Nephron (organoid): ENCODE results near the gene ANAPC13.

Source experiments
- H3K27ac Mint-ChIP-seq, 3 experiments: 2 replicates each; pipeline ENCODE4 v1.8.0; 2020; ENCODE audit warnings: mixed read lengths in 3 of 3, mild to moderate bottlenecking in 2 of 3, moderate library complexity in 1 of 3
- H3K27me3 Mint-ChIP-seq: 2 replicates; pipeline ENCODE4 v1.8.0; 2021; ENCODE audit warnings: low read depth, mild to moderate bottlenecking, moderate library complexity, mixed read lengths
- H3K36me3 Mint-ChIP-seq: 2 replicates; pipeline ENCODE4 v1.8.0; 2020; ENCODE audit warnings: low read depth, mixed read lengths
- H3K4me1 Mint-ChIP-seq: 2 replicates; pipeline ENCODE4 v1.8.0; 2020; ENCODE audit warnings: mixed read lengths
- H3K4me3 Mint-ChIP-seq, 3 experiments: 2 replicates each; pipeline ENCODE4 v1.8.0; 2020; ENCODE audit warnings: mild to moderate bottlenecking in 3 of 3, mixed read lengths in 3 of 3, moderate library complexity in 2 of 3
- H3K9me3 Mint-ChIP-seq: 2 replicates; pipeline ENCODE4 v1.8.0; 2020; ENCODE audit warnings: mixed read lengths
- CTCF ChIP-seq, 3 experiments: fragments of 200-600 bp; sonication (generic); IDR thresholded peaks; one replicate each; pipeline ENCODE4 v1.5.0; 2021; ENCODE audit warnings: antibody characterized with exemption in 3 of 3; ENCODE audit not compliant: unreplicated experiment in 3 of 3

Gene ANAPC13

GRCh38 chr3:134481166-134481565 lies 4.6 kb downstream of the ANAPC13 start:
- TF ChIP-seq CTCF (IDR thresholded peaks at IDR 0.05; ENCODE audit: unreplicated experiment in 3 of 3) = no peak
- Mint-ChIP-seq H3K27ac (peak overlapping the region in 1 of 3 experiments; percentile 51), H3K36me3 (peaks cover 56% of the 10 kb centered on the region), H3K27me3 (no peaks in the 10 kb centered on the region), H3K9me3 (no peaks in the 10 kb centered on the region), H3K4me1 (peaks cover 37% of the 10 kb centered on the region), H3K4me3 (no peak overlapping the region)

GRCh38 chr3:134480546-134480945 lies 5.2 kb downstream of the ANAPC13 start:
- Mint-ChIP-seq H3K27me3 (no peaks in the 10 kb centered on the region), H3K4me1 (peaks cover 42% of the 10 kb centered on the region), H3K36me3 (peaks cover 56% of the 10 kb centered on the region), H3K4me3 (no peak overlapping the region), H3K27ac (peak overlapping the region in 1 of 3 experiments; percentile 51), H3K9me3 (no peaks in the 10 kb centered on the region)
- TF ChIP-seq CTCF (IDR thresholded peaks at IDR 0.05; ENCODE audit: unreplicated experiment in 3 of 3) = no peak

- TF ChIP-seq CTCF (IDR thresholded peaks at IDR 0.05; ENCODE audit: unreplicated experiment in 3 of 3) = no peak
- Mint-ChIP-seq H3K4me1 (peaks cover 26% of the 10 kb centered on the region), H3K27ac (peak overlapping the region; percentile 72 to 92 (median 79)), H3K27me3 (no peaks in the 10 kb centered on the region), H3K9me3 (no peaks in the 10 kb centered on the region), H3K4me3 (no peak overlapping the region), H3K36me3 (peaks cover 43% of the 10 kb centered on the region)
These were observed 7.8 kb downstream of the ANAPC13 start for GRCh38 chr3:134477938-134478337.

- Mint-ChIP-seq H3K9me3 (no peaks in the 10 kb centered on the region), H3K4me3 (no peak overlapping the region), H3K27ac (peak overlapping the region; percentile 69 to 92 (median 79)), H3K4me1 (peaks cover 26% of the 10 kb centered on the region), H3K27me3 (no peaks in the 10 kb centered on the region), H3K36me3 (peaks cover 36% of the 10 kb centered on the region)
- TF ChIP-seq CTCF (IDR thresholded peaks at IDR 0.05; ENCODE audit: unreplicated experiment in 3 of 3) = no peak
These were observed 8.8 kb downstream of the ANAPC13 start for GRCh38 chr3:134477002-134477401.

GRCh38 chr3:134476306-134476705 lies 9.5 kb downstream of the ANAPC13 start:
- H3K27me3 Mint-ChIP-seq = no peaks in the 10 kb centered on the region
- no peaks in the 10 kb centered on the region for H3K9me3 Mint-ChIP-seq
- peaks cover 31% of the 10 kb centered on the region for H3K4me1 Mint-ChIP-seq
- no peak for TF ChIP-seq CTCF (IDR thresholded peaks at IDR 0.05; ENCODE audit: unreplicated experiment in 3 of 3)
- H3K27ac Mint-ChIP-seq = peak overlapping the region; percentile 42 to 92 (median 69)
- H3K4me3 Mint-ChIP-seq = no peak overlapping the region
- H3K36me3 Mint-ChIP-seq = peaks cover 30% of the 10 kb centered on the region

GRCh38 chr3:134474956-134475355 lies 10.8 kb downstream of the ANAPC13 start:
- no peak for TF ChIP-seq CTCF (IDR thresholded peaks at IDR 0.05; ENCODE audit: unreplicated experiment in 3 of 3)
- H3K9me3 Mint-ChIP-seq = no peaks in the 10 kb centered on the region
- H3K4me1 Mint-ChIP-seq = peaks cover 31% of the 10 kb centered on the region
- H3K27me3 Mint-ChIP-seq = no peaks in the 10 kb centered on the region
- H3K36me3 Mint-ChIP-seq = peaks cover 25% of the 10 kb centered on the region
- no peak overlapping the region for H3K27ac Mint-ChIP-seq
- H3K4me3 Mint-ChIP-seq = no peak overlapping the region
